Right lobe of liver (tissue), 6 donors: ENCODE results near the gene LTBP1. TPM values are rescaled to one million over a fixed set of nuclear protein-coding genes. Genes with fewer than 3 reads are reported as not detected.

ENCODE experiments used
- ATAC-seq, 4 donors: fragments of 200-7000 bp; cut with Tn5 transposase; one replicate each; pipeline ENCODE4 v1.9.1; 2020; ENCODE audit warnings: mild to moderate bottlenecking in 4 of 4, moderate library complexity in 4 of 4
- DNase-seq, 3 donors: peaks; one replicate each; pipeline ENCODE4 v3.0.0-alpha.2; 2020
- H3K27ac ChIP-seq, 3 donors: fragments of 200-600 bp; one replicate each; pipeline ENCODE4 v1.8.0; 2022
- H3K27me3 ChIP-seq, 2 donors: fragments of 200-600 bp; one replicate each; pipeline ENCODE4 v1.8.0; 2022
- H3K36me3 ChIP-seq, 4 donors: fragments of 200-600 bp; sonication (generic) in 1 of 4; one replicate each; pipeline versions ENCODE4 v1.5.1 to v1.8.0; 2017 to 2022; ENCODE audit warnings: control low read depth in 1 of 4
- H3K4me1 ChIP-seq, 4 donors: fragments of 200-600 bp; sonication (generic) in 1 of 4; one replicate each; pipeline versions ENCODE4 v1.5.1 to v1.8.0; 2017 to 2022; ENCODE audit warnings: control low read depth in 1 of 4
- H3K4me3 ChIP-seq, 3 donors: fragments of 200-600 bp; one replicate each; pipeline ENCODE4 v1.8.0; 2022
- H3K9me3 ChIP-seq, 4 donors: fragments of 200-600 bp; sonication (generic) in 1 of 4; one replicate each; pipeline versions ENCODE4 v1.5.1 to v1.8.0; 2017 to 2022; ENCODE audit warnings: control low read depth in 1 of 4
- POLR2A ChIP-seq: fragments of 450-650 bp; IDR thresholded peaks from one replicate; pipeline ENCODE4 v1.6.1; 2017; ENCODE audit warnings: antibody characterized with exemption, mild to moderate bottlenecking
- WGBS: methylation state at CpG from one replicate; pipeline ENCODE4 v1.1.6; 2018; ENCODE audit warnings: low coverage, low lambda C conversion rate; ENCODE audit not compliant: insufficient coverage; ENCODE audit errors: missing lambda C conversion rate; 5-methylcytosine and 5-hydroxymethylcytosine counted together
- intact Hi-C, 2 donors: fragments of 100-400 bp; cut with DNase I; formaldehyde crosslinking; loops; one replicate each; pipeline versions ENCODE4 v1.11.2 to v1.14.1; 2022
- total RNA-seq, 6 experiments: library from RNA; depleted of rRNA in 2 of 6; stranded (reverse); fragments of >200 nt in 2 of 6; fragmentation: NEBNext Ultra II Directional in 3 of 6; extraction: Animal tissue kit (Norgen Biotek cat#: 25700) in 3 of 6; gene quantifications; one replicate each; pipeline versions ENCODE4 v1.1.0 to v1.2.4, GENCODE V29; 2016 to 2023
- TF ChIP-seq, protein P1 (sequence below), 4 donors: fragments of 200-600 bp in 3 of 4; fragments of 450-650 bp in 1 of 4; IDR thresholded peaks; one replicate each; pipeline versions ENCODE4 v1.5.1 to v1.8.0; 2016 to 2022; ENCODE audit warnings: antibody characterized with exemption in 4 of 4, mild to moderate bottlenecking in 2 of 4
- donor health status: DM: no; HTN: yes; CAD: no.
- donor health status: DM: no; HTN: no; CAD: no.
- donor health status: DM: no; HTN: no; CAD: no.
- donor health status: DM: no; HTN: yes; CAD: no.
- donor health status: DM: no; HTN: yes; CAD: no.

Gene LTBP1
- total RNA-seq, 6 experiments from 2014 or later = 5.4 to 14.2 (median 9.1) TPM

- ATAC-seq = no peak
- Histone ChIP-seq H3K4me3 (no peak overlapping the region), H3K27ac (no peak overlapping the region), H3K9me3 (no peaks in the 10 kb centered on the region), H3K27me3 (no peaks in the 10 kb centered on the region), H3K36me3 (no peaks in the 10 kb centered on the region), H3K4me1 (no peaks in the 10 kb centered on the region)
- TF ChIP-seq POLR2A = no peak
- TF ChIP-seq, protein P1, sequence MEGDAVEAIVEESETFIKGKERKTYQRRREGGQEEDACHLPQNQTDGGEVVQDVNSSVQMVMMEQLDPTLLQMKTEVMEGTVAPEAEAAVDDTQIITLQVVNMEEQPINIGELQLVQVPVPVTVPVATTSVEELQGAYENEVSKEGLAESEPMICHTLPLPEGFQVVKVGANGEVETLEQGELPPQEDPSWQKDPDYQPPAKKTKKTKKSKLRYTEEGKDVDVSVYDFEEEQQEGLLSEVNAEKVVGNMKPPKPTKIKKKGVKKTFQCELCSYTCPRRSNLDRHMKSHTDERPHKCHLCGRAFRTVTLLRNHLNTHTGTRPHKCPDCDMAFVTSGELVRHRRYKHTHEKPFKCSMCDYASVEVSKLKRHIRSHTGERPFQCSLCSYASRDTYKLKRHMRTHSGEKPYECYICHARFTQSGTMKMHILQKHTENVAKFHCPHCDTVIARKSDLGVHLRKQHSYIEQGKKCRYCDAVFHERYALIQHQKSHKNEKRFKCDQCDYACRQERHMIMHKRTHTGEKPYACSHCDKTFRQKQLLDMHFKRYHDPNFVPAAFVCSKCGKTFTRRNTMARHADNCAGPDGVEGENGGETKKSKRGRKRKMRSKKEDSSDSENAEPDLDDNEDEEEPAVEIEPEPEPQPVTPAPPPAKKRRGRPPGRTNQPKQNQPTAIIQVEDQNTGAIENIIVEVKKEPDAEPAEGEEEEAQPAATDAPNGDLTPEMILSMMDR (IDR thresholded peaks at IDR 0.05) = no peak
- no peak for DNase-seq
- 91% methylated on average over 4 of the region's 4 CpGs for WGBS
- intact Hi-C loops = no loop called here
These were observed 365.6 kb downstream of the LTBP1 start for GRCh38 chr2:33312355-33312754.

GRCh38 chr2:33313039-33313438 is 366.3 kb downstream of the LTBP1 start:
- Histone ChIP-seq H3K27ac (no peak overlapping the region), H3K36me3 (no peaks in the 10 kb centered on the region)
- ATAC-seq = no peak

DNA sequence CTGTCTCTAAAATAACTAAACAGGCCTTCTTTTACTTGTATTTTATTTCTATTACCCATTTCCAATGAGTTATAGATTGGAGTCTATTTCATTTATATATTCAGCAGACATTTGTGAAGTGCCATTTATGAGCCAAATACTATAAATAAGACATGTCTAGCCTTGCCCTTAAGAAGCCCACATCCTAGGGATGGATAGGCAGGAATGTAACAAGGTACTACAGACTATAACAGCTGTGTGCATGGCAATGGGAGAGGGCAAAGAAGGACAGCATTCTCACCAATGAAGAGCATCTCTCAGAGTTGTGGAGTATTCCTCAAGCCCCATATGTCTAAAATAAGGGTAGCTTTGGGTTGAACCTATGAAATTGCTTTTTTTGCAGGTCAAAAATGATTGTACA is 367.8 kb downstream of the LTBP1 start:
- DNase-seq (no peak), ATAC-seq (no peak)
- Histone ChIP-seq H3K4me3 (no peak overlapping the region), H3K27ac (no peak overlapping the region), H3K9me3 (no peaks in the 10 kb centered on the region), H3K27me3 (no peaks in the 10 kb centered on the region), H3K4me1 (no peaks in the 10 kb centered on the region), H3K36me3 (no peaks in the 10 kb centered on the region)
- intact Hi-C loops = no loop called here
- no peak for TF ChIP-seq POLR2A
- TF ChIP-seq, protein P1 (IDR thresholded peaks at IDR 0.05) = no peak

More at GRCh38 chr2:33313039-33313438, 366.3 kb downstream of the LTBP1 start:
- no peak for TF ChIP-seq POLR2A
- TF ChIP-seq, protein P1 (IDR thresholded peaks at IDR 0.05) = no peak
- Histone ChIP-seq H3K9me3 (no peaks in the 10 kb centered on the region), H3K27me3 (no peaks in the 10 kb centered on the region), H3K4me3 (no peak overlapping the region), H3K4me1 (no peaks in the 10 kb centered on the region)
- DNase-seq = no peak
- intact Hi-C loops = no loop called here
- WGBS = 71% methylated on average over 3 of the region's 3 CpGs

- H3K4me3 ChIP-seq = no peak overlapping the region
- no peak overlapping the region for H3K27ac ChIP-seq
- H3K9me3 ChIP-seq = no peaks in the 10 kb centered on the region
- H3K27me3 ChIP-seq = no peaks in the 10 kb centered on the region
- intact Hi-C loops = no loop called here
- WGBS = 95% methylated on average over 1 of the region's 1 CpG
- no peaks in the 10 kb centered on the region for H3K36me3 ChIP-seq
- no peak for DNase-seq
- H3K4me1 ChIP-seq = no peaks in the 10 kb centered on the region
- ATAC-seq = no peak
- no peak for TF ChIP-seq POLR2A
- TF ChIP-seq, protein P1 (IDR thresholded peaks at IDR 0.05) = no peak
These were observed 369.6 kb downstream of the LTBP1 start for GRCh38 chr2:33316328-33316727.

DNA sequence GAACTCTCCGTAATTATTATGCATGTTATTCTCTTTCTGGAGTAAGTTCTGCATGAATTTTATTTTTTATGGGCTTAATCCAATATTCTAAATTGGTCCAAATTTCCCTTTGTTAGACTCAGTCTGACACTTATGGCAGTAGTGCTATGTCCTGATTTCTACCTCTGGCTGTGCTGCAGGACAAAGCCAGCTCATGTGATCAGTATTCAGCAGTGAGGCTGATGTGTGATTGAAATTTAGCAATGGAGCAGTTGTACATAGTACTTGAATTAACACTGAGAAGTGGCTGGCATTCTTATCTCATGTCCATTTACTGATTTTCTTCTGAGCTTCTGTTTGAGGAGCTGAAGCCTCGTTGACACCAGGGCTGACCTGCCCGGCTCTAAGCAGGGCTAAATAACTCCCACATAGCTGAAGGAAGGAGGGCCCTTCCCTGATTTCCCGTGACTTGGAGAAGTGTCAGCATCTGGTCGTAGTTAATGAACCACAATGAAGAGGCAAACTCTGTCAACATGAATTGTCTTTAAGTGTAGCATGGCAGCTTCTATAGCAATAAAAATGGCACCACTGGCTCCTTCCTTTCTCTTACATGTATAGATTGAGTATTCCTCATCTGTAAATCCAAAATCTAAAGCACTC is 370.7 kb downstream of the LTBP1 start:
- Histone ChIP-seq H3K4me1 (peaks cover 0 to 3% (median 0%) of the 10 kb centered on the region in 4 donors), H3K27me3 (no peaks in the 10 kb centered on the region), H3K4me3 (no peak overlapping the region), H3K27ac (no peak overlapping the region), H3K36me3 (no peaks in the 10 kb centered on the region), H3K9me3 (no peaks in the 10 kb centered on the region)
- no peak for ATAC-seq
- intact Hi-C loops = no loop called here
- TF ChIP-seq, protein P1 (IDR thresholded peaks at IDR 0.05) = no peak
- TF ChIP-seq POLR2A = no peak
- 82% methylated on average over 4 of the region's 5 CpGs for WGBS
- DNase-seq = no peak
